ENCODE data around the gene IMMP2L. TPM values are rescaled to one million over a fixed set of nuclear protein-coding genes. Genes with fewer than 3 reads are reported as not detected.

Gene IMMP2L
- total and polyA plus RNA-seq, 2 of the 8 experiments (the other 6 are each of a cell fraction or from before 2014, with no cell fraction given): 2.3 to 10.1 TPM

- POLR2A ChIA-PET (ENCODE audit: partially characterized antibody): no interaction called here
- H4K8ac ChIP-seq (ENCODE audit: extremely low read depth, insufficient read depth, low read length): no peak overlapping the region
- H3K27ac ChIP-seq (ENCODE audit: low read depth, low read length): no peak overlapping the region
- H3K18ac ChIP-seq (ENCODE audit: extremely low read depth, low read length): no peak overlapping the region
- no peak overlapping the region for H3K9ac ChIP-seq (replicated peaks in 1 of 4; ENCODE audit: extremely low read depth in 1 of 4, low read depth in 3 of 4, low read length in 3 of 4)
- H3K4ac ChIP-seq (replicated peaks; ENCODE audit: insufficient read length, low read depth, low read length): no peak overlapping the region
- H3K56ac ChIP-seq (replicated peaks; ENCODE audit: insufficient read length, low read depth, low read length): no peak overlapping the region
- no peaks in the 10 kb centered on the region for H3K4me1 ChIP-seq (replicated peaks in 1 of 4; ENCODE audit: control insufficient read depth in 3 of 4, insufficient read depth in 4 of 4, low read length in 3 of 4)
- H2AK5ac ChIP-seq (ENCODE audit: low read depth, low read length): no peak overlapping the region
- no peaks in the 10 kb centered on the region for H3K9me3 ChIP-seq (ENCODE audit: insufficient read depth in 2 of 2, low read depth in 1 of 2, low read length in 1 of 2)
- FAIRE-seq (no peak), DNase-seq (ENCODE audit: low read depth in 1 of 2, low spot score in 2 of 2) (no peak)
- H3K36me3 ChIP-seq (ENCODE audit: control insufficient read depth in 2 of 4, insufficient read depth in 4 of 4, low read length in 3 of 4): no peaks in the 10 kb centered on the region
- no peaks in the 10 kb centered on the region for H3K79me2 ChIP-seq (ENCODE audit: control insufficient read depth in 1 of 2, insufficient read depth in 2 of 2, low read length in 2 of 2)
- H2BK15ac ChIP-seq (ENCODE audit: low read length): no peak overlapping the region
- no peak overlapping the region for H3K4me3 ChIP-seq (ENCODE audit: extremely low read depth in 1 of 4, insufficient read depth in 2 of 4, low read depth in 3 of 4, low read length in 4 of 4)
- no peak overlapping the region for H4K5ac ChIP-seq (ENCODE audit: insufficient read length, low read depth, low read length)
- 92% methylated on average over 3 of the region's 3 CpGs; no CpG with 5 or more reads in 1 of the 2 experiments for WGBS, 2 experiments (ENCODE audit: extremely low coverage in 1 of 2, insufficient coverage in 1 of 2, insufficient read length in 1 of 2, insufficient replicate concordance in 2 of 2, low coverage in 1 of 2, low lambda C conversion rate in 2 of 2, missing lambda C conversion rate in 1 of 2)
- H2BK12ac ChIP-seq (ENCODE audit: low read depth, low read length): no peak overlapping the region
- CTCF ChIA-PET (ENCODE audit: partially characterized antibody): no interaction called here
- no peak overlapping the region for H2BK5ac ChIP-seq (ENCODE audit: low read depth, low read length)
- H3K23ac ChIP-seq (ENCODE audit: insufficient read length): no peak overlapping the region
- H4K20me1 ChIP-seq (replicated peaks in 1 of 2; ENCODE audit: control insufficient read depth in 1 of 2, insufficient read depth in 2 of 2, low read length in 2 of 2): no peaks in the 10 kb centered on the region
- no peak overlapping the region for H2BK20ac ChIP-seq (ENCODE audit: low read length)
- H3K4me2 ChIP-seq (ENCODE audit: insufficient read depth in 1 of 2, low read depth in 2 of 2, low read length in 2 of 2): no peak overlapping the region
- H3K23me2 ChIP-seq (ENCODE audit: low read depth, low read length): no peaks in the 10 kb centered on the region
- no peaks in the 10 kb centered on the region for H3K27me3 ChIP-seq (replicated peaks in 1 of 4; ENCODE audit: control insufficient read depth in 3 of 4, extremely low read depth in 1 of 4, insufficient read depth in 3 of 4, low read length in 3 of 4)
- no peak overlapping the region for H4K91ac ChIP-seq (replicated peaks; ENCODE audit: insufficient read length, low read length)
- no peak overlapping the region for H3K14ac ChIP-seq (ENCODE audit: insufficient read length)
- no peak overlapping the region for H2BK120ac ChIP-seq (replicated peaks; ENCODE audit: low read depth, low read length)
- H2AFZ ChIP-seq (ENCODE audit: low read length): no peak overlapping the region
- H3K79me1 ChIP-seq (ENCODE audit: low read depth, low read length): no peaks in the 10 kb centered on the region
- TF ChIP-seq SIRT6 (IDR thresholded peaks at IDR 0.05; ENCODE audit: low read length): no peak
- no peak for TF ChIP-seq EP300 (IDR thresholded peaks at IDR 0.05; ENCODE audit: borderline replicate concordance in 1 of 2, low read depth in 2 of 2, low read length in 2 of 2)
- no peak for TF ChIP-seq JUN (IDR thresholded peaks at IDR 0.05; ENCODE audit: low read depth, low read length)
- TF ChIP-seq E2F6 (IDR thresholded peaks at IDR 0.05): no peak
- no peak for TF ChIP-seq TBP (IDR thresholded peaks at IDR 0.05; ENCODE audit: low read depth, low read length)
- TF ChIP-seq SUZ12 (IDR thresholded peaks at IDR 0.05; ENCODE audit: low read length): no peak
- no peak for TF ChIP-seq TEAD4 (IDR thresholded peaks at IDR 0.05; ENCODE audit: low read depth, low read length)
- no peak for TF ChIP-seq RBBP5 (IDR thresholded peaks at IDR 0.05; ENCODE audit: borderline replicate concordance, low read depth, low read length)
- TF ChIP-seq RAD21 (IDR thresholded peaks at IDR 0.05 in 1 of 2, conservative IDR thresholded peaks at IDR 0.05 in 1 of 2; ENCODE audit: low read depth in 2 of 2, low read length in 2 of 2): no peak
- TF ChIP-seq, protein P1, sequence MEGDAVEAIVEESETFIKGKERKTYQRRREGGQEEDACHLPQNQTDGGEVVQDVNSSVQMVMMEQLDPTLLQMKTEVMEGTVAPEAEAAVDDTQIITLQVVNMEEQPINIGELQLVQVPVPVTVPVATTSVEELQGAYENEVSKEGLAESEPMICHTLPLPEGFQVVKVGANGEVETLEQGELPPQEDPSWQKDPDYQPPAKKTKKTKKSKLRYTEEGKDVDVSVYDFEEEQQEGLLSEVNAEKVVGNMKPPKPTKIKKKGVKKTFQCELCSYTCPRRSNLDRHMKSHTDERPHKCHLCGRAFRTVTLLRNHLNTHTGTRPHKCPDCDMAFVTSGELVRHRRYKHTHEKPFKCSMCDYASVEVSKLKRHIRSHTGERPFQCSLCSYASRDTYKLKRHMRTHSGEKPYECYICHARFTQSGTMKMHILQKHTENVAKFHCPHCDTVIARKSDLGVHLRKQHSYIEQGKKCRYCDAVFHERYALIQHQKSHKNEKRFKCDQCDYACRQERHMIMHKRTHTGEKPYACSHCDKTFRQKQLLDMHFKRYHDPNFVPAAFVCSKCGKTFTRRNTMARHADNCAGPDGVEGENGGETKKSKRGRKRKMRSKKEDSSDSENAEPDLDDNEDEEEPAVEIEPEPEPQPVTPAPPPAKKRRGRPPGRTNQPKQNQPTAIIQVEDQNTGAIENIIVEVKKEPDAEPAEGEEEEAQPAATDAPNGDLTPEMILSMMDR (IDR thresholded peaks at IDR 0.05; ENCODE audit: control extremely low read depth in 1 of 3, insufficient read depth in 1 of 3, low read depth in 1 of 3, low read length in 3 of 3): no peak
These were observed 794.7 kb downstream of the IMMP2L start for GRCh38 chr7:110767550-110768110.

Data from H1 (cell line).